ENCODE results near the gene CCDC88B. TPM values are rescaled to one million over a fixed set of nuclear protein-coding genes. Genes with fewer than 3 reads are reported as not detected.

Gene CCDC88B
- total RNA-seq, 4 donors from 2014 or later, result 3.3 to 8.3 (median 5.4) TPM

DNA sequence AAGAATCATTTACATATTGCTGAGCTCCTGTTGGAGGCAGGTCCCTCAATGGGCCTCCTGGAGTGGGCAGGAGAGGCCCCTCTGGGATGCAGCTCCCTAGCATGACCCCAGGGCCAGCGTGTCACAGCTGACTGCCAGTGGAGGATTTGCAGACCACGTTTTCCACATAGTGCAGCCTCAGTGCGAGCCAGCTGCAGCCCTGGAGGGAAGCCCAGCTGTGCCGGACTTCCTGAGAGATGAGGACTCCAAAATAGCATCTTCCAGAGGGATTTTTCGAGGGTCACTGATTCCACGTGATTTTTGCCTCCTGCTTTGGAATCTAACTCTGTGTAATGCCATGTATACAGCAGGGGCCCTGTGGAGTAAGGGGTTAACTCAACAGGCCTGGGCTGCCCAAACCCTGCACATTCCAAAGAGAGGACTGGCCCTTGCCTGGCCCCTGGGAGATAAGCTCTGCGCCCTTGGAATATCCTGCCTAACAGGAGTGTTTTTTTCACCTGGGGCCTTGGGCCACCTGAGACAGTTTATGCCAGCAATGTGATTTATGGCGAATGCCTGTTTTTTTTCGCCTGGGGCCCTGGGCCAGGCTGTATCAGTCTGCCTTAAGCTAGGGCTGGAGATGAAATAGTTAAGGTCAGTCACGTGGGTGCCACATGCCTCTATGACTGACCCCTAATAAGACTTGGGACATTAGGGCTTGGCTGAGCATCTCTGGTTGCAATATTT, 66.4 kb downstream of the CCDC88B start:
- Histone ChIP-seq H3K4me1 (peaks cover 9% of the 10 kb centered on the region), H3K4me3 (no peak overlapping the region), H3K9me3 (no peaks in the 10 kb centered on the region), H3K27me3 (peaks cover 12% of the 10 kb centered on the region), H3K36me3 (no peaks in the 10 kb centered on the region), H3K27ac (no peak overlapping the region)
- WGBS, result 49% methylated on average over 8 of the region's 10 CpGs
- no peak for DNase-seq (ENCODE audit: low spot score in 2 of 2)
- TF ChIP-seq EP300 (IDR thresholded peaks at IDR 0.05), result no peak
- no peak for TF ChIP-seq POLR2AphosphoS5 (IDR thresholded peaks at IDR 0.05)
- TF ChIP-seq, protein P1, sequence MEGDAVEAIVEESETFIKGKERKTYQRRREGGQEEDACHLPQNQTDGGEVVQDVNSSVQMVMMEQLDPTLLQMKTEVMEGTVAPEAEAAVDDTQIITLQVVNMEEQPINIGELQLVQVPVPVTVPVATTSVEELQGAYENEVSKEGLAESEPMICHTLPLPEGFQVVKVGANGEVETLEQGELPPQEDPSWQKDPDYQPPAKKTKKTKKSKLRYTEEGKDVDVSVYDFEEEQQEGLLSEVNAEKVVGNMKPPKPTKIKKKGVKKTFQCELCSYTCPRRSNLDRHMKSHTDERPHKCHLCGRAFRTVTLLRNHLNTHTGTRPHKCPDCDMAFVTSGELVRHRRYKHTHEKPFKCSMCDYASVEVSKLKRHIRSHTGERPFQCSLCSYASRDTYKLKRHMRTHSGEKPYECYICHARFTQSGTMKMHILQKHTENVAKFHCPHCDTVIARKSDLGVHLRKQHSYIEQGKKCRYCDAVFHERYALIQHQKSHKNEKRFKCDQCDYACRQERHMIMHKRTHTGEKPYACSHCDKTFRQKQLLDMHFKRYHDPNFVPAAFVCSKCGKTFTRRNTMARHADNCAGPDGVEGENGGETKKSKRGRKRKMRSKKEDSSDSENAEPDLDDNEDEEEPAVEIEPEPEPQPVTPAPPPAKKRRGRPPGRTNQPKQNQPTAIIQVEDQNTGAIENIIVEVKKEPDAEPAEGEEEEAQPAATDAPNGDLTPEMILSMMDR (IDR thresholded peaks at IDR 0.05), result no peak
- no peak for TF ChIP-seq POLR2A (IDR thresholded peaks at IDR 0.05)

Other genes starting within 250 kb of the CCDC88B start
- 10 to 100 TPM; 29.2 to 64.6 (median 46.2) TPM for gene MACROD1, start 174.1 kb upstream of the CCDC88B start, total RNA-seq
- gene STIP1, start 154.0 kb upstream of the CCDC88B start, total RNA-seq, result 10 to 100 TPM; 47.1 to 93.9 (median 87.4) TPM
- gene FERMT3, start 133.5 kb upstream of the CCDC88B start, total RNA-seq, result 10 to 100 TPM in 2 of 4 donors, 1 to 10 TPM in 2; 4.7 to 22.2 (median 8.2) TPM
- gene TRPT1, start 114.0 kb upstream of the CCDC88B start, total RNA-seq, result 10 to 100 TPM; 48.4 to 62.2 (median 52.8) TPM
- gene NUDT22, start 113.9 kb upstream of the CCDC88B start, total RNA-seq, result 10 to 100 TPM; 44.5 to 66.1 (median 54.4) TPM
- 10 to 100 TPM; 26.9 to 55.1 (median 37.3) TPM for gene DNAJC4, start 109.7 kb upstream of the CCDC88B start, total RNA-seq
- gene VEGFB, start 105.6 kb upstream of the CCDC88B start, total RNA-seq, result 10 to 100 TPM; 56.1 to 75.0 (median 65.5) TPM
- gene FKBP2, start 99.1 kb upstream of the CCDC88B start, total RNA-seq, result 10 to 100 TPM; 43.9 to 64.7 (median 53.4) TPM
- 100 to 1,000 TPM; 127 to 220 (median 158) TPM for gene PPP1R14B, start 93.3 kb upstream of the CCDC88B start, total RNA-seq
- 10 to 100 TPM; 33.3 to 46.9 (median 36.3) TPM for gene PLCB3, start 88.7 kb upstream of the CCDC88B start, total RNA-seq
- 10 to 100 TPM; 57.1 to 71.9 (median 64.4) TPM for gene BAD, start 55.5 kb upstream of the CCDC88B start, total RNA-seq
- 10 to 100 TPM; 17.8 to 30.0 (median 19.7) TPM for gene GPR137, start 54.4 kb upstream of the CCDC88B start, total RNA-seq
- not detected for gene KCNK4, start 48.9 kb upstream of the CCDC88B start, total RNA-seq
- not detected for gene CATSPERZ, start 39.8 kb upstream of the CCDC88B start, total RNA-seq
- gene ESRRA, start 34.7 kb upstream of the CCDC88B start, total RNA-seq, result 10 to 100 TPM; 65.0 to 93.6 (median 74.3) TPM
- gene TRMT112, start 22.6 kb upstream of the CCDC88B start, total RNA-seq, result 100 to 1,000 TPM; 170 to 332 (median 255) TPM
- 100 to 1,000 TPM; 130 to 227 (median 187) TPM for gene PRDX5, start 22.1 kb upstream of the CCDC88B start, total RNA-seq
- 10 to 100 TPM; 29.4 to 46.0 (median 39.6) TPM for gene RPS6KA4, start 19.0 kb downstream of the CCDC88B start, total RNA-seq
- not detected for gene SLC22A11, start 215.7 kb downstream of the CCDC88B start, total RNA-seq

Data from suprapubic skin (tissue), 4 donors.